ENCODE data around the gene ANO6. TPM values are rescaled to one million over a fixed set of nuclear protein-coding genes. Genes with fewer than 3 reads are reported as not detected.

Gene ANO6
- total RNA-seq, 1 donor from 2014 or later = 32.0 TPM

- DNase-seq (ENCODE audit: low read depth, low spot score) = no peak
- no peak overlapping the region for H3K27ac Mint-ChIP-seq (ENCODE audit: unreplicated experiment)
- no peaks in the 10 kb centered on the region for H3K27me3 Mint-ChIP-seq (ENCODE audit: low read depth)
- no peak overlapping the region for H3K4me3 Mint-ChIP-seq
- peaks cover 10% of the 10 kb centered on the region for H3K9me3 Mint-ChIP-seq
- no peak for TF ChIP-seq CTCF (conservative IDR thresholded peaks at IDR 0.05)
- H3K36me3 Mint-ChIP-seq (ENCODE audit: low read depth) = peaks cover 44% of the 10 kb centered on the region
- H3K4me1 Mint-ChIP-seq = no peaks in the 10 kb centered on the region
Observed at GRCh38 chr12:45368841-45369489, 153.1 kb downstream of the ANO6 start.

GRCh38 chr12:45377815-45378214, 161.9 kb downstream of the ANO6 start:
- Mint-ChIP-seq H3K27ac (ENCODE audit: unreplicated experiment) (no peak overlapping the region), H3K9me3 (no peaks in the 10 kb centered on the region), H3K27me3 (ENCODE audit: low read depth) (no peaks in the 10 kb centered on the region), H3K4me3 (no peak overlapping the region), H3K36me3 (ENCODE audit: low read depth) (peaks cover 19% of the 10 kb centered on the region), H3K4me1 (no peaks in the 10 kb centered on the region)
- no peak for TF ChIP-seq CTCF (conservative IDR thresholded peaks at IDR 0.05)
- no peak for DNase-seq (ENCODE audit: low read depth, low spot score)

GRCh38 chr12:45379261-45379660, 163.4 kb downstream of the ANO6 start:
- Mint-ChIP-seq H3K4me3 (no peak overlapping the region), H3K9me3 (no peaks in the 10 kb centered on the region), H3K36me3 (ENCODE audit: low read depth) (peaks cover 16% of the 10 kb centered on the region), H3K27ac (ENCODE audit: unreplicated experiment) (no peak overlapping the region), H3K27me3 (ENCODE audit: low read depth) (no peaks in the 10 kb centered on the region), H3K4me1 (no peaks in the 10 kb centered on the region)
- DNase-seq (ENCODE audit: low read depth, low spot score) = no peak
- no peak for TF ChIP-seq CTCF (conservative IDR thresholded peaks at IDR 0.05)

- Mint-ChIP-seq H3K4me1 (no peaks in the 10 kb centered on the region), H3K4me3 (no peak overlapping the region), H3K27me3 (ENCODE audit: low read depth) (no peaks in the 10 kb centered on the region), H3K36me3 (ENCODE audit: low read depth) (peaks cover 33% of the 10 kb centered on the region), H3K9me3 (no peaks in the 10 kb centered on the region), H3K27ac (ENCODE audit: unreplicated experiment) (no peak overlapping the region)
- no peak for TF ChIP-seq CTCF (conservative IDR thresholded peaks at IDR 0.05)
- DNase-seq (ENCODE audit: low read depth, low spot score) = no peak
Observed at GRCh38 chr12:45381351-45381750, 165.5 kb downstream of the ANO6 start.

- H3K27me3 Mint-ChIP-seq (ENCODE audit: low read depth) = no peaks in the 10 kb centered on the region
- peaks cover 7% of the 10 kb centered on the region for H3K9me3 Mint-ChIP-seq
- no peak overlapping the region for H3K27ac Mint-ChIP-seq (ENCODE audit: unreplicated experiment)
- no peak overlapping the region for H3K4me3 Mint-ChIP-seq
- H3K4me1 Mint-ChIP-seq = no peaks in the 10 kb centered on the region
- TF ChIP-seq CTCF (conservative IDR thresholded peaks at IDR 0.05) = peak; percentile 66
- peak; percentile 8 for DNase-seq (ENCODE audit: low read depth, low spot score)
- H3K36me3 Mint-ChIP-seq (ENCODE audit: low read depth) = peaks cover 54% of the 10 kb centered on the region
Observed at GRCh38 chr12:45388545-45388944, 172.7 kb downstream of the ANO6 start.

Data from neural crest cell (in vitro differentiated cells).